GM18870 (cell line): ENCODE results near the gene CXCR6.

Experiments
- ATAC-seq: cut with Tn5 transposase; IDR thresholded peaks from one replicate; pipeline ENCODE4 v1.9.1; 2021; ENCODE audit warnings: moderate library complexity; ENCODE audit not compliant: unreplicated experiment

Gene CXCR6

GRCh38 chr3:45966950-45967640, 23.8 kb downstream of the CXCR6 start:
- ATAC-seq: no peak

DNA sequence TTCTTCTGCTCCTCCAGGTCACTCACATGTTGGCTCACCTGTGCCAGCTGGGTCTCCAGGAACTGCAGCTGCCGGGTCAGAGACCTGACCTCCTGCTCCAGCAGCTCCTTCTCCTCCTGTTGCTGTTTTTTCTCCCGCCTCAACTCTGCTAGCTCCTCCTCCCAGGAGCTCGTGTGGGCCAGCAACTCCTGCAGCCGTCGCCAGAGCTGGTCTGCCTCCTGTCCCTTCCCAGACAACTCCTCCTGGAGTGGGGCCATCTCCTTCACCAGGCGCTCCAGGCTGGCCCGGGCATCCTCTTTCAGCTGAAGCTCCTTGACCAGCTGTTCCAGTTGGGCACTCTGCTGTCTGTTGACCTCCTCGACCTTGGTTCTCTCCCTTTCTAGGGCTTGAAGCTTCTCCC, 24.5 kb downstream of the CXCR6 start:
- ATAC-seq: no peak

DNA sequence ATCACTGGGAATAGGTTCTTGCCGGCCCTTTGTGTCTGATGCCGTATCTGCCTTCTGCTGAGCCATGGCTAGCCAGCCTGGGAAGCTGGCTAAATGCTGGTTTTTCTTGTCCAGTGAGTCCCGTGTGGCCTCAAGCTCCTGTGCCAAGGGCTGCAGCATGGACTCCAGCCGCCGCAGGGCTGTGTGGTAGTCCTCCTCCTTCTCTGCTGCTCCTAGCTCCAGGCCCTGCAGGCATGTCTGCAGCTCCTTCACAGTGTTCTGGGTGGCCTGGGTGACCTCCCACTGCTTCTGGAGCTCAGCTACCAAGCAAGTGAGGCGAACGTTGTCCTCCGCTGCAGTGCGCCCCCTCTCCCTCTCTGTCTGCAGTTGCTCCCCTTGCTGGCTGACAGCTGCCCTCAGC, 24.9 kb downstream of the CXCR6 start:
- ATAC-seq: no peak

GRCh38 chr3:45968706-45969105, 25.4 kb downstream of the CXCR6 start:
- no peak for ATAC-seq

- ATAC-seq: no peak
Observed at GRCh38 chr3:45969116-45969515, 25.9 kb downstream of the CXCR6 start.

DNA sequence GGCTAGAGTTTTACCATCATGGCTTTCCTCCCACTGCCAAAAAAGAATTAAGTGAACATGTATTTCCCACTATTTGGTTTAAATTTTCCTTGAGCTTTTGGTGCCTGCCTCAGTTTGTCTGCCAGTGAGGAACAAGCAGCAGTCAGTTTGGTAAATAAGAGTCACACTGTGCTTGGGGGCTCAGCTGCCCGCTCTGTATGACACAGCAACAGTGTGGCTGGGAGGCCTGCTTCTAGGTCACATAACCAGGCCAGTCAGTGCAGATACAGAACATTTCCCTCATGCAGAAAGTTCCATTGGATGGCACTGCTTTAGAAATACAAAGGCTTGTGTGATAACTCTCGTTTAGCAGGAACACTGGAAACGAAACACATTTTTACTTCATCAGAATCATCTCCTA, 26.7 kb downstream of the CXCR6 start:
- no peak for ATAC-seq

- ATAC-seq: no peak
Observed at GRCh38 chr3:45972534-45973402, 29.5 kb downstream of the CXCR6 start.

GRCh38 chr3:45974686-45975085, 31.4 kb downstream of the CXCR6 start:
- ATAC-seq: no peak

DNA sequence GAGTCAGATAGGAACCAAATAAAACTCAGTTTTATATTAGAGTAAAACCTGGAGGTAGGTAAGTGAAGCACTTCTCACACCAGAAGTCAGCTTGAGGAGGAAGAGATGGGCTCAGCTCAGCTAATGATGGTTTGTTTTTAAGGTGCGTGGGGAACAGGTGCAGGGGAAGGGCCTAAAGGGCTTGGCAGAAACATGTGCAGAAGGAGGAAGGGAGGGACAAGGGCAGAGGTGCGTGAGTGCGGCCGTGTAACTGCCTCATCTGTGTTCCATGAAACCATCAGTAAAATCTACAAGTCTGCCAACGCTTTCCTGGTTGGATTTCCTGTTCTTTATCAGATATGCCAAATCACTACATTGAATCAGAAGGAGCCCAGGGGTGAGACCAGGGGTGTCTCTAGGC, 32.4 kb downstream of the CXCR6 start:
- ATAC-seq: no peak

DNA sequence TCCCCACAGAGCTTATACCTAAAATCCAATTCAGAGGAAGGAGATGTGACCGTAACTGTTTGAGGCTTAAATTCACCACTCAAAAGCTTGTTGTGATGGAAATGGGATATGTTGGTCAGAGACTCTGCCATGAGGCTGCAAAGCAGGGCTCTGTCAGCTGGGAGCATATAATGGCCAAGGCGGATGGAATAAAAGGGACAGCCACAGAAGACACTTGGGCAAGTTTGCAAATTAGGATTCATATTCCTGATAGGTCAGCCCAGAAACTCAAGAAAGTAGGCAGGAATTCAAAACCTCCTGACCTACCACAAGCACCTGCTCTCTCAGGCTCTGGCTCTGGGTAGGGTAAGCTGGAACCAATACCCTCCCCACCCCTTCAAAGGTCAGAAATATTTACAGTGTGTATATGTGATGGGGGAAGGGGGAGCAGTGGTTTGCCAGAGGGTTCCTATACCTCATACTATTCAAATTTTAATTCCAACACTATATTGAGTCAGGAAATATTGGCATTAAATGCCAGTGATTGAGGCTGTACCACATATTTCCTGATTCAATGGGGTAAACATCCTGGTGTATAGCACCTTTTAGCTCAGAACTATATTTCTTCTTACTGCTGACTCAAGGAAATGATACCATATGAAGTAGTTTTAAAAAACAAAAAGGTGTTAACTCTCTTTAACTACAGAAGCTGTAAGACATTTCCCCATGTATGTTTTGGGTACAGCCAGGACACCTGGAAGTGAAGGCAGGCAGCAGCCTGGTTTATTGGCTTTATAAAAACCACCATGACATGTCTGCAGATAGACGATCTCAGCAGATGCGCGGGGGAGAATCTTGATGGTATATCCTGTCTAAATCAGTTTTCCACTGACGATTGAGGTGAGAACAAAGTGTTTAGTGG, 33.2 kb downstream of the CXCR6 start:
- ATAC-seq: no peak

GRCh38 chr3:45978006-45978761, 34.9 kb downstream of the CXCR6 start:
- no peak for ATAC-seq

- ATAC-seq: no peak
Observed at GRCh38 chr3:45979378-45979777, 36.1 kb downstream of the CXCR6 start.

GRCh38 chr3:45980229-45980813, 37.1 kb downstream of the CXCR6 start:
- no peak for ATAC-seq

DNA sequence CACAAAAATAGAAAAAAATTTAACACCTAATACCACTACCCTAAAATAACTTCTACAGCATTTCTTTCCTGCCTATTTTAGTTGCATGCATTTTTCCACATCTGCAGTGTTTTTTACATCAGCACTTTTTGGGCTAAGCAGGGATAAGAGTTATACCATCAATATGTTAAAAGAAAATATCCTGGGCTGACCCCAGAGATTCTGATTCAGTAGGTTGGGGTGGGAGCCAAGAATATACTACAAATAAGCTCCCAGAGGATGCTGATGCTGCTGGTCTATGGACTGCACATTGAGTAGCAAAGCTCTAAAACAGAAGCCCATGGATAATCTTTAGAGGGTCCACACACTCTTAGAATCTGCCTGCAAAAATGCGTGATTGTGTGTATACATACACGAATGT, 37.6 kb downstream of the CXCR6 start:
- no peak for ATAC-seq

DNA sequence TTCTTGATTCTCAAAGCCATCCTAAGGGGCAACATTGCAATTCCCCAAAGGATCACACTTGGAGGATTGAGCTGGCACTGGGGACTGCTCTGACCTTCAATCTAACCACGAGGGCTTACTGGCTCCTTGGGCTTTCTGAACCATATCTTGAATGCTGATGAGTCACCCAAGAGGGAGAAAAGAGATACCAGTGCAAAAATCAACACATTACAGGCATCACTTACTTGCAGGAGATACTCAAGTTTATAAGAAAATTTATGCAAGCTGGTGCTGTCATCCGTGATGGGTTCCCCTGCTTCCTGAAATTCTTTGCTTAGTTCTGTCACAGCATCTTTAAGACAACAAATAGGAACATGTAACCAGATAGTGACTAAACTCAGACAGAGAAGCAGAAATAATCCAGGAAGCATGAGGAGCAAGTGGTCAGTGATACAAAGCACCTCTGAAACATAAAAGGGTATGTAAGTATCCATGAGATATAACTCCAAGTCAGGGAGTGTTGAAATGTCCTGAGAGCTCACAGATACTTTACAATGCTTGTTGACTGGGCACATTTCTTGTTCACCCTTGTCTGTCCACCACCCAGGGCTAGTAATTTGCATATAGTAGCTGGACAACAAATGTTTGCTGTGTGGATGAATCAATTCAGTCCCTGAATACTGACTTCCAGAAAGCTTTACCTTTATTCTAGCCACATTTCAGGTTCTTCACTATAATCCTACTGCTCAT, 38.2 kb downstream of the CXCR6 start:
- no peak for ATAC-seq

GRCh38 chr3:45983770-45984169, 40.5 kb downstream of the CXCR6 start:
- no peak for ATAC-seq

- no peak for ATAC-seq
Observed at GRCh38 chr3:45984331-45985312, 41.4 kb downstream of the CXCR6 start.

DNA sequence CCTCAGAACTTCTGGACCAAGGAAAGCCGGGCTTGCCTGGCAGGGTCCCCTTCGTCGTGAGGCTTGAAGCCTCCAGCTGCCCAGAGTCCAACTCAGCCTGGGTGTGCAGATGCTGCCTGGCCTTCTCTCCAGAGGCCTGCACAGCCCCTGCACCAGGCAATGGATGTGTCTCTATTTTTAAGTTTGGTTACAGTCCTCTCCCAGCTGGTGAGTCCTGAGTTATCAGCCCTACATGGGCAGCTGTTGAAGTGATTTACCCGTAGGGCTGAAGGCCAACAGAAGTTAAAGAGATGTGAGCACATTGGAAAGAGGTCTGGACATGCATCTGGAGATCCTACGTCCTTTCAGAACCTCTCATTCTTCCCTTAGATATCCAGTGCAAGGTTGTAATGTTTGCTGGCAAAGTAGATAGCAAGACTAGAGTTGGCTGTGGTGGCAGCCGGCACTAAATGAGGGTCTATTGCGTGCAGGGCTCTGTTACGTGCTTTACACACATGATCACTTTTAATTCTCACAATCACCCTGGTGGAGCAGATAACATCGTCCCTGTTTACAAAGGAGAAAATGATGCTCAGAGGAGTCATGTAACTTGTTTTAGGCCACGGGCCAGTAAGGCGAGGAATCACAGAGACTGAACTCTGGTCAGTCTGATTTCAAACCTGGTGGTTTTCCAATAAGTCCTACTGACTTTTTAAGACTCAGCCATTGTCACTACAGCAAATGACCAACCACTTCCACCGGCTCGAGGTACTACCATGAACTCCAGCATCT, 42.5 kb downstream of the CXCR6 start:
- no peak for ATAC-seq
